GM23338 (cell line): Measurements from ENCODE around the gene SNX7.

Experiments used
- CREB1 ChIP-seq: fragments of 250-450 bp; sonication (Bioruptor Pico); IDR thresholded peaks from 2 replicates; pipeline ENCODE4 v1.5.0; 2020; ENCODE audit warnings: low read depth, mild to moderate bottlenecking, moderate library complexity
- EZH2 ChIP-seq: fragments of 200-600 bp; sonication (generic); IDR thresholded peaks from one replicate; pipeline ENCODE4 v1.8.0; 2017; ENCODE audit warnings: antibody characterized with exemption, mild to moderate bottlenecking, low read depth; ENCODE audit not compliant: unreplicated experiment
- EZH2phosphoT487 ChIP-seq: fragments of 200-600 bp; sonication (generic); IDR thresholded peaks from one replicate; pipeline ENCODE4 v1.8.1; 2018; ENCODE audit warnings: antibody characterized with exemption; ENCODE audit not compliant: unreplicated experiment
- POLR2AphosphoS5 ChIP-seq: IDR thresholded peaks from 2 replicates; pipeline ENCODE4 v1.6.1; 2016; ENCODE audit warnings: antibody characterized with exemption, low read depth
- ZNF114 ChIP-seq: fragments of 250-450 bp; sonication (Bioruptor Pico); IDR thresholded peaks from 2 replicates; pipeline ENCODE4 v1.5.0; 2020; ENCODE audit warnings: mild to moderate bottlenecking, moderate library complexity
- ZNF462 ChIP-seq: fragments of 250-450 bp; sonication (Bioruptor Pico); IDR thresholded peaks from 2 replicates; pipeline ENCODE4 v1.5.0; 2020; ENCODE audit warnings: mild to moderate bottlenecking, moderate library complexity
- TF ChIP-seq, protein P1 (sequence below), 2 experiments: fragments of 200-600 bp in 1 of 2; sonication (generic) in 1 of 2; conservative IDR thresholded peaks; 2 replicates each; pipeline versions ENCODE4 v1.5.1 to v1.6.1; 2016 to 2017; ENCODE audit warnings: antibody characterized with exemption in 2 of 2, low read depth in 2 of 2, mild to moderate bottlenecking in 2 of 2, moderate library complexity in 1 of 2
- TF ChIP-seq, protein P2 (sequence below): IDR thresholded peaks from one replicate; pipeline ENCODE4 v1.6.1; 2018; ENCODE audit warnings: antibody characterized with exemption; ENCODE audit not compliant: unreplicated experiment

DNA sequence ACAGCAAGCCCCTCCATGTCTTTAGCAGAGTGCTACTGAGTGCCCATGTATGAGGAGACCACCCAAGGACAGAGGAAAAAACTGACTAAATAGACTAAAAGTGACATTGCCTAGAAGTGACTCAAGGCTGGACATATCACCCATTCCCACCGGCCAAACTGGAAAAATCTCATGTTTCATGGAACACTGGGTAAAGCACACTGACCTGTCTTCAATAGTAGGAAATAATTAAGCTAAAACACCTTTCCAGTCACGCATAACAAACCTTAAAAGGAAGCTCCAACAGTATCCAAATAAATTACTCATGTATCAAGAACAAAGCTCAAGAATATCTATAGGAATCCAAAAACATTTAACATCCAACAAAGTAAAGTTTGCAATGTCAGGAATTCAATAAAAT, 120.4 kb downstream of the SNX7 start:
- TF ChIP-seq, protein P1, sequence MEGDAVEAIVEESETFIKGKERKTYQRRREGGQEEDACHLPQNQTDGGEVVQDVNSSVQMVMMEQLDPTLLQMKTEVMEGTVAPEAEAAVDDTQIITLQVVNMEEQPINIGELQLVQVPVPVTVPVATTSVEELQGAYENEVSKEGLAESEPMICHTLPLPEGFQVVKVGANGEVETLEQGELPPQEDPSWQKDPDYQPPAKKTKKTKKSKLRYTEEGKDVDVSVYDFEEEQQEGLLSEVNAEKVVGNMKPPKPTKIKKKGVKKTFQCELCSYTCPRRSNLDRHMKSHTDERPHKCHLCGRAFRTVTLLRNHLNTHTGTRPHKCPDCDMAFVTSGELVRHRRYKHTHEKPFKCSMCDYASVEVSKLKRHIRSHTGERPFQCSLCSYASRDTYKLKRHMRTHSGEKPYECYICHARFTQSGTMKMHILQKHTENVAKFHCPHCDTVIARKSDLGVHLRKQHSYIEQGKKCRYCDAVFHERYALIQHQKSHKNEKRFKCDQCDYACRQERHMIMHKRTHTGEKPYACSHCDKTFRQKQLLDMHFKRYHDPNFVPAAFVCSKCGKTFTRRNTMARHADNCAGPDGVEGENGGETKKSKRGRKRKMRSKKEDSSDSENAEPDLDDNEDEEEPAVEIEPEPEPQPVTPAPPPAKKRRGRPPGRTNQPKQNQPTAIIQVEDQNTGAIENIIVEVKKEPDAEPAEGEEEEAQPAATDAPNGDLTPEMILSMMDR (conservative IDR thresholded peaks at IDR 0.05; ENCODE audit: low read depth in 2 of 2) = no peak
- TF ChIP-seq, protein P2, sequence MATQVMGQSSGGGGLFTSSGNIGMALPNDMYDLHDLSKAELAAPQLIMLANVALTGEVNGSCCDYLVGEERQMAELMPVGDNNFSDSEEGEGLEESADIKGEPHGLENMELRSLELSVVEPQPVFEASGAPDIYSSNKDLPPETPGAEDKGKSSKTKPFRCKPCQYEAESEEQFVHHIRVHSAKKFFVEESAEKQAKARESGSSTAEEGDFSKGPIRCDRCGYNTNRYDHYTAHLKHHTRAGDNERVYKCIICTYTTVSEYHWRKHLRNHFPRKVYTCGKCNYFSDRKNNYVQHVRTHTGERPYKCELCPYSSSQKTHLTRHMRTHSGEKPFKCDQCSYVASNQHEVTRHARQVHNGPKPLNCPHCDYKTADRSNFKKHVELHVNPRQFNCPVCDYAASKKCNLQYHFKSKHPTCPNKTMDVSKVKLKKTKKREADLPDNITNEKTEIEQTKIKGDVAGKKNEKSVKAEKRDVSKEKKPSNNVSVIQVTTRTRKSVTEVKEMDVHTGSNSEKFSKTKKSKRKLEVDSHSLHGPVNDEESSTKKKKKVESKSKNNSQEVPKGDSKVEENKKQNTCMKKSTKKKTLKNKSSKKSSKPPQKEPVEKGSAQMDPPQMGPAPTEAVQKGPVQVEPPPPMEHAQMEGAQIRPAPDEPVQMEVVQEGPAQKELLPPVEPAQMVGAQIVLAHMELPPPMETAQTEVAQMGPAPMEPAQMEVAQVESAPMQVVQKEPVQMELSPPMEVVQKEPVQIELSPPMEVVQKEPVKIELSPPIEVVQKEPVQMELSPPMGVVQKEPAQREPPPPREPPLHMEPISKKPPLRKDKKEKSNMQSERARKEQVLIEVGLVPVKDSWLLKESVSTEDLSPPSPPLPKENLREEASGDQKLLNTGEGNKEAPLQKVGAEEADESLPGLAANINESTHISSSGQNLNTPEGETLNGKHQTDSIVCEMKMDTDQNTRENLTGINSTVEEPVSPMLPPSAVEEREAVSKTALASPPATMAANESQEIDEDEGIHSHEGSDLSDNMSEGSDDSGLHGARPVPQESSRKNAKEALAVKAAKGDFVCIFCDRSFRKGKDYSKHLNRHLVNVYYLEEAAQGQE = no peak
- TF ChIP-seq EZH2 = no peak
- TF ChIP-seq POLR2AphosphoS5 = no peak
- TF ChIP-seq ZNF462 = no peak
- no peak for TF ChIP-seq EZH2phosphoT487
- TF ChIP-seq ZNF114 = no peak
- TF ChIP-seq CREB1 (CRISPR knock-in tag) = no peak
